GM23338 (cell line): ENCODE results near the gene KLHL28. TPM values are rescaled to one million over a fixed set of nuclear protein-coding genes. Genes with fewer than 3 reads are reported as not detected.
A peak's percentile ranks its signal among the peaks of the same experiment; 100 is the strongest.

Experiments
- ATAC-seq: fragments of 200-7000 bp; cut with Tn5 transposase; 3 replicates; pipeline ENCODE4 v1.9.1; 2020
- DNase-seq: peaks from one replicate; pipeline ENCODE4 v3.0.0-alpha.2; 2015; ENCODE audit warnings: low spot score
- H2AFZ ChIP-seq: fragments of 200-600 bp; sonication (generic); 2 replicates; pipeline ENCODE4 v1.8.0; 2016; ENCODE audit warnings: antibody characterized with exemption, mild to moderate bottlenecking, moderate library complexity
- H3F3A ChIP-seq: fragments of 200-600 bp; sonication (generic); replicated peaks from 2 replicates; pipeline ENCODE4 v1.8.0; 2017; ENCODE audit warnings: antibody characterized with exemption, mixed run types, low read depth
- H3K27ac ChIP-seq: fragments of 200-600 bp; sonication (generic); 2 replicates; pipeline ENCODE4 v1.6.1; 2016; ENCODE audit warnings: low read depth
- H3K27me3 ChIP-seq: fragments of 200-600 bp; sonication (generic); 2 replicates; pipeline ENCODE4 v1.8.0; 2016; ENCODE audit warnings: mild to moderate bottlenecking, mixed run types, moderate library complexity; ENCODE audit not compliant: insufficient read depth
- H3K36me3 ChIP-seq: fragments of 200-600 bp; sonication (generic); 2 replicates; pipeline ENCODE4 v1.8.0; 2016; ENCODE audit warnings: mild to moderate bottlenecking; ENCODE audit not compliant: insufficient read depth
- H3K4me1 ChIP-seq: fragments of 200-600 bp; sonication (generic); 2 replicates; pipeline ENCODE4 v1.8.0; 2016; ENCODE audit warnings: mild to moderate bottlenecking, moderate library complexity; ENCODE audit not compliant: insufficient read depth
- H3K4me2 ChIP-seq: fragments of 200-600 bp; sonication (generic); 2 replicates; pipeline ENCODE4 v1.7.1; 2017; ENCODE audit warnings: mixed run types
- H3K4me3 ChIP-seq: fragments of 200-600 bp; sonication (generic); 2 replicates; pipeline ENCODE4 v1.6.1; 2016; ENCODE audit warnings: mixed run types
- H3K79me2 ChIP-seq: fragments of 200-600 bp; sonication (generic); replicated peaks from 2 replicates; pipeline ENCODE4 v1.8.0; 2017; ENCODE audit warnings: mild to moderate bottlenecking; ENCODE audit not compliant: insufficient read depth
- H3K9me2 ChIP-seq: fragments of 200-600 bp; sonication (generic); 2 replicates; pipeline ENCODE4 v1.8.0; 2017; ENCODE audit not compliant: insufficient read depth
- H4K20me1 ChIP-seq: fragments of 200-600 bp; sonication (generic); replicated peaks from 2 replicates; pipeline ENCODE4 v1.8.0; 2017; ENCODE audit warnings: mild to moderate bottlenecking; ENCODE audit not compliant: insufficient read depth
- H3K27ac Mint-ChIP-seq: 2 replicates; pipeline ENCODE4 v1.8.0; 2020; ENCODE audit warnings: inconsistent platforms, mild to moderate bottlenecking, moderate library complexity, mixed read lengths
- H3K27me3 Mint-ChIP-seq: 3 replicates; pipeline ENCODE4 v1.8.0; 2022; ENCODE audit warnings: low read depth, mild to moderate bottlenecking, moderate library complexity, mixed read lengths, inconsistent platforms; ENCODE audit not compliant: insufficient read depth, poor library complexity
- H3K36me3 Mint-ChIP-seq: 3 replicates; pipeline ENCODE4 v1.8.0; 2021; ENCODE audit warnings: low read depth, mild to moderate bottlenecking, inconsistent platforms, moderate library complexity, mixed read lengths
- H3K4me1 Mint-ChIP-seq: 3 replicates; pipeline ENCODE4 v1.8.0; 2020; ENCODE audit warnings: mild to moderate bottlenecking, inconsistent platforms, mixed read lengths
- H3K4me3 Mint-ChIP-seq: 3 replicates; pipeline ENCODE4 v1.8.0; 2021; ENCODE audit warnings: moderate library complexity, mild to moderate bottlenecking, inconsistent platforms, mixed read lengths
- H3K9me3 Mint-ChIP-seq: 3 replicates; pipeline ENCODE4 v1.8.0; 2020; ENCODE audit warnings: moderate library complexity, mild to moderate bottlenecking, inconsistent platforms, mixed read lengths
- CREB1 ChIP-seq: fragments of 250-450 bp; sonication (Bioruptor Pico); IDR thresholded peaks from 2 replicates; pipeline ENCODE4 v1.5.0; 2020; ENCODE audit warnings: low read depth, mild to moderate bottlenecking, moderate library complexity
- EZH2 ChIP-seq: fragments of 200-600 bp; sonication (generic); IDR thresholded peaks from one replicate; pipeline ENCODE4 v1.8.0; 2017; ENCODE audit warnings: antibody characterized with exemption, mild to moderate bottlenecking, low read depth; ENCODE audit not compliant: unreplicated experiment
- JUNB ChIP-seq: IDR thresholded peaks from one replicate; pipeline ENCODE4 v1.6.1; 2016; ENCODE audit warnings: antibody characterized with exemption; ENCODE audit not compliant: unreplicated experiment
- NANOG ChIP-seq: IDR thresholded peaks from 2 replicates; pipeline ENCODE4 v1.6.1; 2016; ENCODE audit warnings: antibody characterized with exemption, borderline replicate concordance
- STAT1 ChIP-seq: IDR thresholded peaks from one replicate; pipeline ENCODE4 v1.6.1; 2016; ENCODE audit warnings: antibody characterized with exemption; ENCODE audit not compliant: unreplicated experiment
- ZNF114 ChIP-seq: fragments of 250-450 bp; sonication (Bioruptor Pico); IDR thresholded peaks from 2 replicates; pipeline ENCODE4 v1.5.0; 2020; ENCODE audit warnings: mild to moderate bottlenecking, moderate library complexity
- ZNF331 ChIP-seq: fragments of 250-450 bp; sonication (Bioruptor Pico); IDR thresholded peaks from 2 replicates; pipeline ENCODE4 v1.5.0; 2020; ENCODE audit warnings: low read depth, mild to moderate bottlenecking, moderate library complexity
- polyA plus RNA-seq: library from polyadenylated mRNA; unstranded; fragments of >200 nt; fragmentation: Nextera tagmentation; extraction: Ambion mirVana; gene quantifications from 2 replicates; pipeline ENCODE4 v1.2.1, GENCODE V29; 2016
- total RNA-seq: library from RNA; depleted of rRNA; stranded (reverse); fragments of >200 nt; shearing (Covaris generic); gene quantifications from 2 replicates; pipeline ENCODE4 v1.2.3, GENCODE V29; 2014
- TF ChIP-seq, protein P1 (sequence below): IDR thresholded peaks from 2 replicates; pipeline ENCODE4 v1.6.1; 2016; ENCODE audit warnings: antibody characterized with exemption
- TF ChIP-seq, protein P2 (sequence below): IDR thresholded peaks from one replicate; pipeline ENCODE4 v1.6.1; 2018; ENCODE audit warnings: antibody characterized with exemption; ENCODE audit not compliant: unreplicated experiment
- TF ChIP-seq, protein P3 (sequence below), 2 experiments: fragments of 200-600 bp in 1 of 2; sonication (generic) in 1 of 2; conservative IDR thresholded peaks; 2 replicates each; pipeline versions ENCODE4 v1.5.1 to v1.6.1; 2016 to 2017; ENCODE audit warnings: antibody characterized with exemption in 2 of 2, low read depth in 2 of 2, mild to moderate bottlenecking in 2 of 2, moderate library complexity in 1 of 2

The KLHL28 gene
- total and polyA plus RNA-seq, 2 experiments from 2014 or later = 7.7 to 10.6 TPM

DNA sequence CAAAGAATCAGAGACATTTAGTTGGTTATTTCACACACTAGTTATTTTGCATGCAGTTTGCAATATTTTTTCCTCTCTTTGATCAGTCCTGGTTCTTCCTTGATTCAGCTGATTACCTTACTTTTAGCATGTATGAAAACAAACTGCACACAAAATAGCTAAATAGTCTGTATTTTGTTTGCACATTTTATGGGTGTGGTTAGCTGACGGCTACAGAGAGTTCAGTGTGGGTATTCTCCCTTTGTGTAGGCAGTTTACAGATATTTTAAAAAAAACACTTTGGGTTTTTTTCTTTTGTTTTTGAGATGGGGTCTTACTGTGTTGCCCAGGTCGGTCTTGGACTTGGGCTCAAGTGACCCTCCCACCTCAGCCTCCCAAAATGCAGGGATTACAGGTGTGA, 28.8 kb upstream of the KLHL28 start (continued):
- TF ChIP-seq, protein P1, sequence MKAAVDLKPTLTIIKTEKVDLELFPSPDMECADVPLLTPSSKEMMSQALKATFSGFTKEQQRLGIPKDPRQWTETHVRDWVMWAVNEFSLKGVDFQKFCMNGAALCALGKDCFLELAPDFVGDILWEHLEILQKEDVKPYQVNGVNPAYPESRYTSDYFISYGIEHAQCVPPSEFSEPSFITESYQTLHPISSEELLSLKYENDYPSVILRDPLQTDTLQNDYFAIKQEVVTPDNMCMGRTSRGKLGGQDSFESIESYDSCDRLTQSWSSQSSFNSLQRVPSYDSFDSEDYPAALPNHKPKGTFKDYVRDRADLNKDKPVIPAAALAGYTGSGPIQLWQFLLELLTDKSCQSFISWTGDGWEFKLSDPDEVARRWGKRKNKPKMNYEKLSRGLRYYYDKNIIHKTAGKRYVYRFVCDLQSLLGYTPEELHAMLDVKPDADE = no peak
- no peak for TF ChIP-seq JUNB

DNA sequence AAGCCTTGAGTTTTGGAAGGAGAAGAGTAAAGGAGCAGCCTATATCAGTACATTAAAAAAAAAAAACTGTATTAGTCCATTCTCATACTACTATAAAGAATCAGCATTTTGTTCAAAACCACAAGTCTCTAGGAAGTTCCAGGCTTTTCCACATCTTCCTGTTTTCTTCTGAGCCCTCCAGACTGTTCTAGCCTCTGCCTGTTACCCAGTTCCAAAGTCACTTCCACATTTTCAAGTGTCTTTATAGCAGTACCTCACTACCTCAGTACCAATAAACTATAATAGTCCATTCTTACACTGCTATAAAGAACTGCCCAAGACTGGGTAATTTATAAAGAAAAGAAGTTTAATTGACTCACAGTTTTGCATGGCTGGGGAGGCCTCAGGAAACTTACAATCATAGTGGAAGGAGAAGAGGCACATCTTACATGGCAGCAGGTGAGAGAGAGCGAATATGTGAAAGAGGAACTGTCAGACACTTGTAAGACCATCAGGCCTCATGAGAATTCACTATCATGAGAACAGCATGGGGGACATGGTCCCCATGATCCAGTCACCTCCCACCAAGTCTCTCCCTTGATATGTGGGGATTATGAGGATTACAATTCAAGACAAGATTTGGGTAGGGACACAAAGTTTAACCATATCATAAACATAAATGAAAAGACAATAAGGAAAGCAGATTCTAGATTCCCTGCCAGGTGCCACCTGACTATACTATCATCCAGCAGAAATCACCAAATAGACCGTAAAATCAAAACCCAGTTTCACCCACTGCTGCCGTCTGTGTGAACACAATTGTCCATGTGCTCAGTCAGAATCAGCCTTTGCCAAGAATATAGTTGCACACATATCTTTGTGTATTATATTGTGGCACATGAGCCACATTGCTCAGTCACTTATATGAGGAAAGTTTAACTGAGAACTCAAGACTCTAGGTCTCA, 28.0 kb upstream of the KLHL28 start:
- no peak overlapping the region for H3K27ac Mint-ChIP-seq
- H3K79me2 ChIP-seq = peaks cover 14% of the 10 kb centered on the region; the same call in 1 of the 2 replicates
- H3K4me2 ChIP-seq = no peak overlapping the region

DNA sequence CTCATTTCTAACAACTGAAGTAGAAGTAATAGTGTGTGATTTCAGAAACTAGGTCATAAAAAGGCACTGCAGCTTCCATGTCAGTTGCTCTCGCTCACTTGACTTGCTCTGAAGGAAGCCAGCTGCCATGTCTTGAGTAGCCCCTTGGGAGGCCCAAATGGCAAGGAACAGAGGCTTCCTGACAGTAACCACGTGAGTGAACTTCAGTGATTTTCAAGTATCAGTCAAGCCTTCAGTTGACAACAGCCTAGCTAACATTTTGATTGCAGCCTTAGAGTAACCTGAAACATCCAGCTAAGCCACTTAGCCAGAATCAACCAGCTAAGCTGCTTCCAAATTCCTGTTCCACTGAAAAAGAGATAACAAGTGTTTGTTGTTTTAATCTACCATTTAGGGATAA, 26.9 kb upstream of the KLHL28 start:
- H3K4me1 Mint-ChIP-seq = no peaks in the 10 kb centered on the region; the same call in 2 of the 3 replicates
- Histone ChIP-seq H3K79me2 (peaks cover 18% of the 10 kb centered on the region; the same call in 1 of the 2 replicates), H3K36me3 (no peaks in the 10 kb centered on the region), H2AFZ (no peak overlapping the region), H3K4me3 (no peak overlapping the region), H3K27ac (no peak overlapping the region), H3K27me3 (no peaks in the 10 kb centered on the region), H4K20me1 (peaks cover 9% of the 10 kb centered on the region; the same call in 1 of the 2 replicates), H3K4me2 (no peak overlapping the region), H3K9me2 (no peaks in the 10 kb centered on the region), H3K4me1 (no peaks in the 10 kb centered on the region), H3F3A (no peaks in the 10 kb centered on the region)
- ATAC-seq (no peak), DNase-seq (no peak)
- H3K36me3 Mint-ChIP-seq = 0 out of 3 replicates have a peak, but pooled peaks cover 2% of the 10 kb centered on the region
- H3K27me3 Mint-ChIP-seq = no peaks in the 10 kb centered on the region
- H3K9me3 Mint-ChIP-seq = no peaks in the 10 kb centered on the region
- 0 out of 2 replicates have a peak overlapping the region, but pooled peaks have one; percentile 59 for H3K27ac Mint-ChIP-seq
- no peak overlapping the region for H3K4me3 Mint-ChIP-seq
- no peak for TF ChIP-seq CREB1
- TF ChIP-seq, protein P2, sequence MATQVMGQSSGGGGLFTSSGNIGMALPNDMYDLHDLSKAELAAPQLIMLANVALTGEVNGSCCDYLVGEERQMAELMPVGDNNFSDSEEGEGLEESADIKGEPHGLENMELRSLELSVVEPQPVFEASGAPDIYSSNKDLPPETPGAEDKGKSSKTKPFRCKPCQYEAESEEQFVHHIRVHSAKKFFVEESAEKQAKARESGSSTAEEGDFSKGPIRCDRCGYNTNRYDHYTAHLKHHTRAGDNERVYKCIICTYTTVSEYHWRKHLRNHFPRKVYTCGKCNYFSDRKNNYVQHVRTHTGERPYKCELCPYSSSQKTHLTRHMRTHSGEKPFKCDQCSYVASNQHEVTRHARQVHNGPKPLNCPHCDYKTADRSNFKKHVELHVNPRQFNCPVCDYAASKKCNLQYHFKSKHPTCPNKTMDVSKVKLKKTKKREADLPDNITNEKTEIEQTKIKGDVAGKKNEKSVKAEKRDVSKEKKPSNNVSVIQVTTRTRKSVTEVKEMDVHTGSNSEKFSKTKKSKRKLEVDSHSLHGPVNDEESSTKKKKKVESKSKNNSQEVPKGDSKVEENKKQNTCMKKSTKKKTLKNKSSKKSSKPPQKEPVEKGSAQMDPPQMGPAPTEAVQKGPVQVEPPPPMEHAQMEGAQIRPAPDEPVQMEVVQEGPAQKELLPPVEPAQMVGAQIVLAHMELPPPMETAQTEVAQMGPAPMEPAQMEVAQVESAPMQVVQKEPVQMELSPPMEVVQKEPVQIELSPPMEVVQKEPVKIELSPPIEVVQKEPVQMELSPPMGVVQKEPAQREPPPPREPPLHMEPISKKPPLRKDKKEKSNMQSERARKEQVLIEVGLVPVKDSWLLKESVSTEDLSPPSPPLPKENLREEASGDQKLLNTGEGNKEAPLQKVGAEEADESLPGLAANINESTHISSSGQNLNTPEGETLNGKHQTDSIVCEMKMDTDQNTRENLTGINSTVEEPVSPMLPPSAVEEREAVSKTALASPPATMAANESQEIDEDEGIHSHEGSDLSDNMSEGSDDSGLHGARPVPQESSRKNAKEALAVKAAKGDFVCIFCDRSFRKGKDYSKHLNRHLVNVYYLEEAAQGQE = no peak
- TF ChIP-seq ZNF114 (CRISPR knock-in tag) = no peak
- TF ChIP-seq, protein P3, sequence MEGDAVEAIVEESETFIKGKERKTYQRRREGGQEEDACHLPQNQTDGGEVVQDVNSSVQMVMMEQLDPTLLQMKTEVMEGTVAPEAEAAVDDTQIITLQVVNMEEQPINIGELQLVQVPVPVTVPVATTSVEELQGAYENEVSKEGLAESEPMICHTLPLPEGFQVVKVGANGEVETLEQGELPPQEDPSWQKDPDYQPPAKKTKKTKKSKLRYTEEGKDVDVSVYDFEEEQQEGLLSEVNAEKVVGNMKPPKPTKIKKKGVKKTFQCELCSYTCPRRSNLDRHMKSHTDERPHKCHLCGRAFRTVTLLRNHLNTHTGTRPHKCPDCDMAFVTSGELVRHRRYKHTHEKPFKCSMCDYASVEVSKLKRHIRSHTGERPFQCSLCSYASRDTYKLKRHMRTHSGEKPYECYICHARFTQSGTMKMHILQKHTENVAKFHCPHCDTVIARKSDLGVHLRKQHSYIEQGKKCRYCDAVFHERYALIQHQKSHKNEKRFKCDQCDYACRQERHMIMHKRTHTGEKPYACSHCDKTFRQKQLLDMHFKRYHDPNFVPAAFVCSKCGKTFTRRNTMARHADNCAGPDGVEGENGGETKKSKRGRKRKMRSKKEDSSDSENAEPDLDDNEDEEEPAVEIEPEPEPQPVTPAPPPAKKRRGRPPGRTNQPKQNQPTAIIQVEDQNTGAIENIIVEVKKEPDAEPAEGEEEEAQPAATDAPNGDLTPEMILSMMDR (conservative IDR thresholded peaks at IDR 0.05; ENCODE audit: low read depth in 2 of 2) = no peak

More for the DNA sequence above, 28.0 kb upstream of the KLHL28 start:
- H3K36me3 ChIP-seq = no peaks in the 10 kb centered on the region
- H3K4me1 ChIP-seq = no peaks in the 10 kb centered on the region
- no peaks in the 10 kb centered on the region for H3F3A ChIP-seq
- H4K20me1 ChIP-seq = peaks cover 9% of the 10 kb centered on the region; the same call in 1 of the 2 replicates
- no peaks in the 10 kb centered on the region for H3K9me2 ChIP-seq
- ATAC-seq = no peak
- no peak overlapping the region for H2AFZ ChIP-seq
- Mint-ChIP-seq H3K4me1 (no peaks in the 10 kb centered on the region; the same call in 2 of the 3 replicates), H3K36me3 (0 out of 3 replicates have a peak, but pooled peaks cover 2% of the 10 kb centered on the region), H3K27me3 (no peaks in the 10 kb centered on the region), H3K9me3 (no peaks in the 10 kb centered on the region), H3K4me3 (no peak overlapping the region)
- TF ChIP-seq ZNF331 (CRISPR knock-in tag) (no peak), EZH2 (no peak), NANOG (no peak), STAT1 (no peak)
- DNase-seq = no peak
- H3K27me3 ChIP-seq = no peaks in the 10 kb centered on the region
- no peak overlapping the region for H3K4me3 ChIP-seq
- H3K27ac ChIP-seq = no peak overlapping the region
